Mesendoderm (in vitro differentiated cells): ENCODE measurements around the gene TMEM86A.

Experiments
- DNase-seq: peaks from one replicate; pipeline ENCODE4 v3.0.0; 2013
- H2AK5ac ChIP-seq: 2 replicates; pipeline ENCODE4 v1.6.1; 2013; ENCODE audit warnings: low read length, inconsistent platforms
- H2BK120ac ChIP-seq: 2 replicates; pipeline ENCODE4 v1.6.1; 2013; ENCODE audit warnings: low read depth, mild to moderate bottlenecking, low read length, moderate library complexity, mixed read lengths
- H2BK15ac ChIP-seq: replicated peaks from 2 replicates; pipeline ENCODE4 v1.6.1; 2013; ENCODE audit warnings: low read depth, mild to moderate bottlenecking, moderate library complexity
- H2BK5ac ChIP-seq: 2 replicates; pipeline ENCODE4 v1.6.1; 2013; ENCODE audit warnings: low read length, inconsistent platforms
- H3K18ac ChIP-seq: 2 replicates; pipeline ENCODE4 v1.6.1; 2013; ENCODE audit warnings: mild to moderate bottlenecking, low read length, mixed read lengths
- H3K23ac ChIP-seq: one replicate; pipeline ENCODE4 v1.6.1; 2013; ENCODE audit warnings: low read length
- H3K27ac ChIP-seq: 2 replicates; pipeline ENCODE4 v1.5.1; 2013; ENCODE audit warnings: low read depth, mild to moderate bottlenecking, inconsistent platforms, low read length, moderate library complexity
- H3K27me3 ChIP-seq: 2 replicates; pipeline ENCODE4 v1.6.1; 2013; ENCODE audit warnings: low read length, control low read depth, mild to moderate bottlenecking, inconsistent platforms; ENCODE audit not compliant: insufficient read depth, poor library complexity
- H3K36me3 ChIP-seq: 2 replicates; pipeline ENCODE4 v1.6.1; 2013; ENCODE audit warnings: low read length, inconsistent platforms; ENCODE audit not compliant: control insufficient read depth, insufficient read depth
- H3K4ac ChIP-seq: one replicate; pipeline ENCODE4 v1.6.1; 2013; ENCODE audit warnings: low read depth, mild to moderate bottlenecking, low read length, moderate library complexity
- H3K4me1 ChIP-seq: 2 replicates; pipeline ENCODE4 v1.6.1; 2013; ENCODE audit warnings: low read depth, low read length, inconsistent platforms; ENCODE audit not compliant: control insufficient read depth
- H3K4me2 ChIP-seq: 2 replicates; pipeline ENCODE4 v1.6.1; 2013; ENCODE audit warnings: low read length
- H3K4me3 ChIP-seq: 2 replicates; pipeline ENCODE4 v1.5.1; 2013; ENCODE audit warnings: mild to moderate bottlenecking, low read length
- H3K56ac ChIP-seq: one replicate; pipeline ENCODE4 v1.6.1; 2013; ENCODE audit warnings: low read length
- H3K79me1 ChIP-seq: 2 replicates; pipeline ENCODE4 v1.6.1; 2013; ENCODE audit warnings: low read length, inconsistent platforms
- H3K79me2 ChIP-seq: 2 replicates; pipeline ENCODE4 v1.6.1; 2013; ENCODE audit warnings: mild to moderate bottlenecking, low read length; ENCODE audit not compliant: control insufficient read depth, insufficient read depth
- H3K9ac ChIP-seq: 2 replicates; pipeline ENCODE4 v1.6.1; 2013; ENCODE audit warnings: low read length, inconsistent platforms
- H4K5ac ChIP-seq: one replicate; pipeline ENCODE4 v1.6.1; 2013; ENCODE audit warnings: low read length
- H4K8ac ChIP-seq: one replicate; pipeline ENCODE4 v1.6.1; 2013; ENCODE audit warnings: low read depth, mild to moderate bottlenecking, control low read depth, low read length, moderate library complexity
- WGBS: extraction: QIAGEN DNeasy Blood & Tissue Kit; methylation state at CpG from one replicate; pipeline ENCODE4 v1.1.7; 2013; ENCODE audit warnings: low lambda C conversion rate, missing lambda C conversion rate; ENCODE audit not compliant: insufficient coverage; ENCODE audit errors: extremely low coverage; 5-methylcytosine and 5-hydroxymethylcytosine counted together

TMEM86A gene

DNA sequence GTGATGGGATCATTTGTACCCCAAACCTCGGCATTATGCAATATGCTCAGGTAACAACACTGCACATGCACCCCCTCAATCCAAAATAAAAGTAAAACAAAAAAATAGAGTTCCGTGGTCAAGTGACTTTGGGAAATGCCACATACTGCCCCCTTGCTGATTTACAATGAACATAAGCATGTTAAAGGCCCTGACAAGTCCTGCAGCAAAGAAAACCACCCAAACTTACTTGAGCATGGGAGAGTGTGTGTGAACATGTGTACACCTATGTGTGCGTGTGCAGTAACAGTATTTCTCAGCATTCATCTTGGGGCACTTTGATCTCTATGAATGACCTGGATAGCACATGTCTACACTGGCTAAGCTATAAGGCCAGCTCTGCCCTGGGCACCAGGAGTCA, 43.2 kb downstream of the TMEM86A start:
- Histone ChIP-seq H2BK5ac (no peak overlapping the region), H3K9ac (no peak overlapping the region), H3K4me3 (no peak overlapping the region), H3K4me1 (no peaks in the 10 kb centered on the region), H3K36me3 (no peaks in the 10 kb centered on the region), H3K56ac (no peak overlapping the region), H4K8ac (no peak overlapping the region), H3K23ac (no peak overlapping the region), H3K79me2 (no peaks in the 10 kb centered on the region), H3K4ac (no peak overlapping the region), H4K5ac (no peak overlapping the region), H3K79me1 (no peaks in the 10 kb centered on the region), H3K18ac (no peak overlapping the region), H2BK15ac (no peak overlapping the region), H3K27me3 (no peaks in the 10 kb centered on the region), H3K4me2 (no peak overlapping the region), H2AK5ac (no peak overlapping the region), H3K27ac (no peak overlapping the region), H2BK120ac (no peak overlapping the region)
- no CpG with 5 or more reads among the region's 3 CpGs for WGBS
- no peak for DNase-seq

- no CpG with 5 or more reads among the region's 10 CpGs for WGBS
- Histone ChIP-seq H2BK120ac (no peak overlapping the region), H4K8ac (no peak overlapping the region)
These were observed 44.8 kb downstream of the TMEM86A start for GRCh38 chr11:18743365-18743764.

DNA sequence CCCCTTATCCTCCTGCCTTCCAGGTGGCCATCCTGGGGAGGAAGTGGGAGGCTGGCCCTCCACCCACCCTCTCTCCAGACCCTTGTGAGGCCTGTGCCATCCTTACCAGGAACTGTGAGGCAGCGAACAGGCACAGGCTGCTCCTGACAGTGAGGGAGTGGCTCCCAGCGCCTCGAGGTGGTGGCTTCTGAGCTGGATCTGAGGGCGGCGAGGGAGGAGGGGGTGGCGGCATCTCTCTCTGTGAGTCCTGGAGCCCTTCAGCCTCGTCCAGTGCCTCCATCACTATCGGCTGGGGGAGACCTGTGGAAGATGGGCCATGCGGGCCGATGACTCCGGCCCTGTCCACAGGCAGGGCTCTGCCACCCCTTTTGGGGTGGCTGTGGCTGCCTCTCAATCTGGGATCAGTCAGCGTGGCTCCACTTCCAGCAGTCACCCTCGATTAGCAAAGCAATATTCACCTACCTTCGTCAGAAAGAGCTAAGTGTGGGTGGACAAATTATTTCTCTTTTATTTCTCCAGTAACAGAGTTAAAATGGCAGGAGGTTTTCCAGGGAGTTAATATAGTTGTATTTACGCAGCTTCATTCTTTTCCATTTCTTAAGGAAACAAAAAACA, 45.4 kb downstream of the TMEM86A start:
- Histone ChIP-seq H3K79me1 (no peaks in the 10 kb centered on the region), H3K4me1 (no peaks in the 10 kb centered on the region), H4K8ac (no peak overlapping the region), H3K36me3 (no peaks in the 10 kb centered on the region), H3K18ac (no peak overlapping the region), H2BK15ac (no peak overlapping the region), H3K9ac (no peak overlapping the region), H3K4ac (no peak overlapping the region), H3K23ac (no peak overlapping the region), H2BK120ac (no peak overlapping the region), H3K4me2 (no peak overlapping the region), H3K56ac (no peak overlapping the region), H3K27ac (no peak overlapping the region), H2AK5ac (no peak overlapping the region), H4K5ac (no peak overlapping the region), H3K27me3 (no peaks in the 10 kb centered on the region), H3K79me2 (no peaks in the 10 kb centered on the region), H3K4me3 (no peak overlapping the region), H2BK5ac (no peak overlapping the region)
- no peak for DNase-seq
- WGBS: no CpG with 5 or more reads among the region's 15 CpGs

More at GRCh38 chr11:18743365-18743764, 44.8 kb downstream of the TMEM86A start:
- no peak overlapping the region for H3K23ac ChIP-seq
- no peak overlapping the region for H2AK5ac ChIP-seq
- no peaks in the 10 kb centered on the region for H3K4me1 ChIP-seq
- no peaks in the 10 kb centered on the region for H3K79me1 ChIP-seq
- no peak overlapping the region for H3K18ac ChIP-seq
- H3K79me2 ChIP-seq: no peaks in the 10 kb centered on the region
- no peak overlapping the region for H4K5ac ChIP-seq
- H3K27me3 ChIP-seq: no peaks in the 10 kb centered on the region
- no peak overlapping the region for H2BK15ac ChIP-seq
- no peak overlapping the region for H3K9ac ChIP-seq
- no peak overlapping the region for H3K4me2 ChIP-seq
- H3K36me3 ChIP-seq: no peaks in the 10 kb centered on the region
- no peak overlapping the region for H2BK5ac ChIP-seq
- no peak overlapping the region for H3K4me3 ChIP-seq
- H3K4ac ChIP-seq: no peak overlapping the region
- no peak overlapping the region for H3K27ac ChIP-seq
- DNase-seq: no peak
- H3K56ac ChIP-seq: no peak overlapping the region

DNA sequence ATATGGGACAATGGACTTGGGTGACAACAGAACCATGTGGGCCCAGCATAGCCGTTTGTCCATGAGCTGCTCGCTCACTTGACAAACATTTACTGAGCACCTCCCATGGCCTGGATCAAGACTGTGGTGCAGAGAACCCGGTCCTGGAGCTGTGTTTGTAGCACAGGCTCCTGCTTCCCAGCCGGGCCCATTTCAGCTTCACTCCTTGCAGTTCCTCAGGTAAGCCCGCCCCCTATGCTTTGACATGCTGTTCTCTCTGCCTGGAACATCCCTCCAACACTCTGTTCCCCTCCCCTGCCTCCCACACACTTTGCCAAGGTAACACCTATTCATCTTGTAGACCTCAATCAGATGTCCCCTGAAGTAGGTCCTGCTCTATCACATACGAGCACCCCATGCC, 46.7 kb downstream of the TMEM86A start:
- H4K8ac ChIP-seq: no peak overlapping the region
- no peak overlapping the region for H3K9ac ChIP-seq
- H3K79me1 ChIP-seq: no peaks in the 10 kb centered on the region
- no CpG with 5 or more reads among the region's 6 CpGs for WGBS
- no peak overlapping the region for H4K5ac ChIP-seq
- no peak overlapping the region for H2BK5ac ChIP-seq
- H3K27me3 ChIP-seq: no peaks in the 10 kb centered on the region
- H2AK5ac ChIP-seq: no peak overlapping the region
- no peak overlapping the region for H3K18ac ChIP-seq
- H3K36me3 ChIP-seq: no peaks in the 10 kb centered on the region
- H3K4me2 ChIP-seq: no peak overlapping the region
- H3K79me2 ChIP-seq: no peaks in the 10 kb centered on the region
- H3K4me3 ChIP-seq: no peak overlapping the region
- H3K4ac ChIP-seq: no peak overlapping the region
- H3K56ac ChIP-seq: no peak overlapping the region
- no peak for DNase-seq
- no peak overlapping the region for H2BK15ac ChIP-seq
- H3K4me1 ChIP-seq: no peaks in the 10 kb centered on the region
- H2BK120ac ChIP-seq: no peak overlapping the region
- no peak overlapping the region for H3K23ac ChIP-seq
- H3K27ac ChIP-seq: no peak overlapping the region

DNA sequence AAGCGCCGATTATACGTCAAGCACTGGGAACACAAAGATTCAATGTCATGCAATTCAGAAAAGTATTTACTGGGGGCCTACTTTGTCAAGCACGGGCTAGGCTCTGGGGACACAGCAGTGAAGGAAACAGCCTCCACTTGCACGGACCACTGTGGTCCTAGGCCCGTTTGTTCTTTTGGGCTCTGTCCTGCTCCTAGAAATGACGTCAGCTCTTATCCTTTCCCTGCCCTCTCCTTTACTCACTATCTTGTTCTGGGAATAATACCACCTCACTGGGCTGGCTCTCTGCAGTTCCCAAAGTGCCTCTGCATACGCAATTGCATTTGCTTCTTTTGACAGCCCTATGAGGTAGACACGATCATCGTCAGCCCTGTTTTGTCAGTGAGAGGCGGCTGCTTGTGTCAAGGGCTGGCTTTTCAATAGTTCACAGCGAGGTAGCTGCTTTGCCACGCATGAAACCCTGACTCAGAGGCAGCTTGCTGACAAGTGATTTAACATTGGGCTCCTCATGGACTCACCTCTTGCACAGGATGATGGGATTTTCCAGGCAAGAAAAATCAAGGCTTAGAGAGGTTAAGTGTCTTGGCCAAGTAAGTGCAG, 50.3 kb downstream of the TMEM86A start:
- Histone ChIP-seq H3K79me1 (no peaks in the 10 kb centered on the region), H2AK5ac (no peak overlapping the region), H2BK120ac (no peak overlapping the region), H3K9ac (no peak overlapping the region), H3K36me3 (no peaks in the 10 kb centered on the region), H3K4me2 (no peak overlapping the region), H4K8ac (no peak overlapping the region), H3K4me1 (no peaks in the 10 kb centered on the region), H2BK5ac (no peak overlapping the region), H3K56ac (no peak overlapping the region), H3K23ac (no peak overlapping the region), H4K5ac (no peak overlapping the region), H3K18ac (no peak overlapping the region), H3K79me2 (no peaks in the 10 kb centered on the region), H3K4me3 (no peak overlapping the region), H3K4ac (no peak overlapping the region), H2BK15ac (no peak overlapping the region), H3K27ac (no peak overlapping the region), H3K27me3 (no peaks in the 10 kb centered on the region)
- WGBS: no CpG with 5 or more reads among the region's 13 CpGs
- DNase-seq: no peak
